Measurements from ENCODE around the gene LATS2. TPM values are rescaled to one million over a fixed set of nuclear protein-coding genes. Genes with fewer than 3 reads are reported as not detected.
A peak's percentile ranks its signal among the peaks of the same experiment; 100 is the strongest.

LATS2 gene
- total RNA-seq, 1 donor = 24.2 TPM

GRCh38 chr13:21020581-21020980 lies 40.8 kb downstream of the LATS2 start:
- peaks cover 86% of the 10 kb centered on the region for H3K79me2 ChIP-seq (ENCODE audit: insufficient read depth, low read length)
- H4K20me1 ChIP-seq (ENCODE audit: insufficient read depth, low read length) = peaks cover 60% of the 10 kb centered on the region

GRCh38 chr13:21020176-21020575 lies 41.2 kb downstream of the LATS2 start:
- Histone ChIP-seq H3K79me2 (ENCODE audit: insufficient read depth, low read length) (peaks cover 83% of the 10 kb centered on the region), H3K4me1 (ENCODE audit: insufficient read depth, low read length) (peaks cover 35% of the 10 kb centered on the region), H3K36me3 (ENCODE audit: insufficient read depth, low read length) (peaks cover 13% of the 10 kb centered on the region), H3K27me3 (ENCODE audit: insufficient read depth, low read length) (no peaks in the 10 kb centered on the region), H3K27ac (ENCODE audit: low read depth, low read length) (no peak overlapping the region), H4K20me1 (ENCODE audit: insufficient read depth, low read length) (peaks cover 57% of the 10 kb centered on the region), H3K4me3 (ENCODE audit: insufficient read depth, low read length) (no peak overlapping the region), H2AFZ (ENCODE audit: low read length) (no peak overlapping the region), H3K4me2 (ENCODE audit: insufficient read depth, low read length) (no peak overlapping the region), H3K9me3 (ENCODE audit: low read depth, low read length) (no peaks in the 10 kb centered on the region)
- TF ChIP-seq CTCF (IDR thresholded peaks at IDR 0.05; ENCODE audit: extremely low read depth, low read depth, low read length) = no peak
- no peak for DNase-seq (ENCODE audit: insufficient read length, low spot score, missing footprints)

More at GRCh38 chr13:21020581-21020980, 40.8 kb downstream of the LATS2 start:
- Histone ChIP-seq H3K36me3 (ENCODE audit: insufficient read depth, low read length) (peaks cover 13% of the 10 kb centered on the region), H3K4me2 (ENCODE audit: insufficient read depth, low read length) (no peak overlapping the region), H3K9me3 (ENCODE audit: low read depth, low read length) (no peaks in the 10 kb centered on the region), H3K27me3 (ENCODE audit: insufficient read depth, low read length) (no peaks in the 10 kb centered on the region), H3K27ac (ENCODE audit: low read depth, low read length) (peak overlapping the region; percentile 15), H3K4me1 (ENCODE audit: insufficient read depth, low read length) (peaks cover 31% of the 10 kb centered on the region), H3K4me3 (ENCODE audit: insufficient read depth, low read length) (no peak overlapping the region), H2AFZ (ENCODE audit: low read length) (no peak overlapping the region)
- DNase-seq (ENCODE audit: insufficient read length, low spot score, missing footprints) = no peak
- no peak for TF ChIP-seq CTCF (IDR thresholded peaks at IDR 0.05; ENCODE audit: extremely low read depth, low read depth, low read length)

- Histone ChIP-seq H3K4me3 (ENCODE audit: insufficient read depth, low read length) (no peak overlapping the region), H3K27ac (ENCODE audit: low read depth, low read length) (peak overlapping the region; percentile 97), H3K36me3 (ENCODE audit: insufficient read depth, low read length) (peaks cover 16% of the 10 kb centered on the region), H2AFZ (ENCODE audit: low read length) (no peak overlapping the region), H3K4me2 (ENCODE audit: insufficient read depth, low read length) (no peak overlapping the region), H4K20me1 (ENCODE audit: insufficient read depth, low read length) (peaks cover 65% of the 10 kb centered on the region), H3K9me3 (ENCODE audit: low read depth, low read length) (no peaks in the 10 kb centered on the region), H3K27me3 (ENCODE audit: insufficient read depth, low read length) (no peaks in the 10 kb centered on the region), H3K79me2 (ENCODE audit: insufficient read depth, low read length) (peaks cover 74% of the 10 kb centered on the region), H3K4me1 (ENCODE audit: insufficient read depth, low read length) (peaks cover 55% of the 10 kb centered on the region)
- DNase-seq (ENCODE audit: insufficient read length, low spot score, missing footprints) = no peak
- TF ChIP-seq CTCF (IDR thresholded peaks at IDR 0.05; ENCODE audit: extremely low read depth, low read depth, low read length) = no peak
Measured at GRCh38 chr13:21018220-21018619, 43.2 kb downstream of the LATS2 start.

GRCh38 chr13:21016487-21016886 lies 44.9 kb downstream of the LATS2 start:
- TF ChIP-seq CTCF (IDR thresholded peaks at IDR 0.05; ENCODE audit: extremely low read depth, low read depth, low read length) = no peak
- peaks cover 60% of the 10 kb centered on the region for H4K20me1 ChIP-seq (ENCODE audit: insufficient read depth, low read length)

More at GRCh38 chr13:21016487-21016886, 44.9 kb downstream of the LATS2 start:
- H3K27me3 ChIP-seq (ENCODE audit: insufficient read depth, low read length) = no peaks in the 10 kb centered on the region
- peaks cover 61% of the 10 kb centered on the region for H3K4me1 ChIP-seq (ENCODE audit: insufficient read depth, low read length)
- H3K4me3 ChIP-seq (ENCODE audit: insufficient read depth, low read length) = peak overlapping the region; percentile 10
- H3K27ac ChIP-seq (ENCODE audit: low read depth, low read length) = peak overlapping the region; percentile 97
- no peak for DNase-seq (ENCODE audit: insufficient read length, low spot score, missing footprints)
- no peak overlapping the region for H2AFZ ChIP-seq (ENCODE audit: low read length)
- peak overlapping the region; percentile 59 for H3K4me2 ChIP-seq (ENCODE audit: insufficient read depth, low read length)
- H3K79me2 ChIP-seq (ENCODE audit: insufficient read depth, low read length) = peaks cover 74% of the 10 kb centered on the region
- H3K36me3 ChIP-seq (ENCODE audit: insufficient read depth, low read length) = peaks cover 16% of the 10 kb centered on the region
- no peaks in the 10 kb centered on the region for H3K9me3 ChIP-seq (ENCODE audit: low read depth, low read length)
